PC-9 (cell line): ENCODE measurements around the gene KRT38.

Experiments
- EZH2 ChIP-seq: fragments of 200-600 bp; sonication (generic); IDR thresholded peaks from 2 replicates; pipeline ENCODE4 v1.8.0; 2017; ENCODE audit warnings: antibody characterized with exemption, low read depth
- TF ChIP-seq, protein P1 (sequence below): fragments of 200-600 bp; sonication (generic); conservative IDR thresholded peaks from 2 replicates; pipeline ENCODE4 v1.6.1; 2017; ENCODE audit warnings: mixed run types, antibody characterized with exemption, mild to moderate bottlenecking, moderate library complexity

GRCh38 chr17:41403404-41404023 lies 37.3 kb downstream of the KRT38 start:
- TF ChIP-seq, protein P1, sequence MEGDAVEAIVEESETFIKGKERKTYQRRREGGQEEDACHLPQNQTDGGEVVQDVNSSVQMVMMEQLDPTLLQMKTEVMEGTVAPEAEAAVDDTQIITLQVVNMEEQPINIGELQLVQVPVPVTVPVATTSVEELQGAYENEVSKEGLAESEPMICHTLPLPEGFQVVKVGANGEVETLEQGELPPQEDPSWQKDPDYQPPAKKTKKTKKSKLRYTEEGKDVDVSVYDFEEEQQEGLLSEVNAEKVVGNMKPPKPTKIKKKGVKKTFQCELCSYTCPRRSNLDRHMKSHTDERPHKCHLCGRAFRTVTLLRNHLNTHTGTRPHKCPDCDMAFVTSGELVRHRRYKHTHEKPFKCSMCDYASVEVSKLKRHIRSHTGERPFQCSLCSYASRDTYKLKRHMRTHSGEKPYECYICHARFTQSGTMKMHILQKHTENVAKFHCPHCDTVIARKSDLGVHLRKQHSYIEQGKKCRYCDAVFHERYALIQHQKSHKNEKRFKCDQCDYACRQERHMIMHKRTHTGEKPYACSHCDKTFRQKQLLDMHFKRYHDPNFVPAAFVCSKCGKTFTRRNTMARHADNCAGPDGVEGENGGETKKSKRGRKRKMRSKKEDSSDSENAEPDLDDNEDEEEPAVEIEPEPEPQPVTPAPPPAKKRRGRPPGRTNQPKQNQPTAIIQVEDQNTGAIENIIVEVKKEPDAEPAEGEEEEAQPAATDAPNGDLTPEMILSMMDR = no peak
- TF ChIP-seq EZH2 = no peak
